IPS-18a (cell line): Measurements from ENCODE around the gene INPP5F.

ENCODE experiments used
- H3K27ac ChIP-seq: one replicate; pipeline ENCODE4 v1.5.1; 2013; ENCODE audit warnings: low read length
- H3K27me3 ChIP-seq: one replicate; pipeline ENCODE4 v1.6.1; 2013; ENCODE audit warnings: mild to moderate bottlenecking, low read length; ENCODE audit not compliant: control insufficient read depth, insufficient read depth
- H3K36me3 ChIP-seq: one replicate; pipeline ENCODE4 v1.6.1; 2013; ENCODE audit warnings: low read depth, low read length; ENCODE audit not compliant: control insufficient read depth
- H3K4me1 ChIP-seq: one replicate; pipeline ENCODE4 v1.6.1; 2013; ENCODE audit warnings: low read depth, low read length; ENCODE audit not compliant: control insufficient read depth
- H3K4me3 ChIP-seq: one replicate; pipeline ENCODE4 v1.5.1; 2013; ENCODE audit warnings: low read length
- H3K9ac ChIP-seq: one replicate; pipeline ENCODE4 v1.6.1; 2013; ENCODE audit warnings: mild to moderate bottlenecking, low read length, moderate library complexity
- H3K9me3 ChIP-seq: one replicate; pipeline ENCODE4 v1.6.1; 2013; ENCODE audit warnings: low read depth, low read length; ENCODE audit not compliant: control insufficient read depth

Gene INPP5F, protein sequence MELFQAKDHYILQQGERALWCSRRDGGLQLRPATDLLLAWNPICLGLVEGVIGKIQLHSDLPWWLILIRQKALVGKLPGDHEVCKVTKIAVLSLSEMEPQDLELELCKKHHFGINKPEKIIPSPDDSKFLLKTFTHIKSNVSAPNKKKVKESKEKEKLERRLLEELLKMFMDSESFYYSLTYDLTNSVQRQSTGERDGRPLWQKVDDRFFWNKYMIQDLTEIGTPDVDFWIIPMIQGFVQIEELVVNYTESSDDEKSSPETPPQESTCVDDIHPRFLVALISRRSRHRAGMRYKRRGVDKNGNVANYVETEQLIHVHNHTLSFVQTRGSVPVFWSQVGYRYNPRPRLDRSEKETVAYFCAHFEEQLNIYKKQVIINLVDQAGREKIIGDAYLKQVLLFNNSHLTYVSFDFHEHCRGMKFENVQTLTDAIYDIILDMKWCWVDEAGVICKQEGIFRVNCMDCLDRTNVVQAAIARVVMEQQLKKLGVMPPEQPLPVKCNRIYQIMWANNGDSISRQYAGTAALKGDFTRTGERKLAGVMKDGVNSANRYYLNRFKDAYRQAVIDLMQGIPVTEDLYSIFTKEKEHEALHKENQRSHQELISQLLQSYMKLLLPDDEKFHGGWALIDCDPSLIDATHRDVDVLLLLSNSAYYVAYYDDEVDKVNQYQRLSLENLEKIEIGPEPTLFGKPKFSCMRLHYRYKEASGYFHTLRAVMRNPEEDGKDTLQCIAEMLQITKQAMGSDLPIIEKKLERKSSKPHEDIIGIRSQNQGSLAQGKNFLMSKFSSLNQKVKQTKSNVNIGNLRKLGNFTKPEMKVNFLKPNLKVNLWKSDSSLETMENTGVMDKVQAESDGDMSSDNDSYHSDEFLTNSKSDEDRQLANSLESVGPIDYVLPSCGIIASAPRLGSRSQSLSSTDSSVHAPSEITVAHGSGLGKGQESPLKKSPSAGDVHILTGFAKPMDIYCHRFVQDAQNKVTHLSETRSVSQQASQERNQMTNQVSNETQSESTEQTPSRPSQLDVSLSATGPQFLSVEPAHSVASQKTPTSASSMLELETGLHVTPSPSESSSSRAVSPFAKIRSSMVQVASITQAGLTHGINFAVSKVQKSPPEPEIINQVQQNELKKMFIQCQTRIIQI

DNA sequence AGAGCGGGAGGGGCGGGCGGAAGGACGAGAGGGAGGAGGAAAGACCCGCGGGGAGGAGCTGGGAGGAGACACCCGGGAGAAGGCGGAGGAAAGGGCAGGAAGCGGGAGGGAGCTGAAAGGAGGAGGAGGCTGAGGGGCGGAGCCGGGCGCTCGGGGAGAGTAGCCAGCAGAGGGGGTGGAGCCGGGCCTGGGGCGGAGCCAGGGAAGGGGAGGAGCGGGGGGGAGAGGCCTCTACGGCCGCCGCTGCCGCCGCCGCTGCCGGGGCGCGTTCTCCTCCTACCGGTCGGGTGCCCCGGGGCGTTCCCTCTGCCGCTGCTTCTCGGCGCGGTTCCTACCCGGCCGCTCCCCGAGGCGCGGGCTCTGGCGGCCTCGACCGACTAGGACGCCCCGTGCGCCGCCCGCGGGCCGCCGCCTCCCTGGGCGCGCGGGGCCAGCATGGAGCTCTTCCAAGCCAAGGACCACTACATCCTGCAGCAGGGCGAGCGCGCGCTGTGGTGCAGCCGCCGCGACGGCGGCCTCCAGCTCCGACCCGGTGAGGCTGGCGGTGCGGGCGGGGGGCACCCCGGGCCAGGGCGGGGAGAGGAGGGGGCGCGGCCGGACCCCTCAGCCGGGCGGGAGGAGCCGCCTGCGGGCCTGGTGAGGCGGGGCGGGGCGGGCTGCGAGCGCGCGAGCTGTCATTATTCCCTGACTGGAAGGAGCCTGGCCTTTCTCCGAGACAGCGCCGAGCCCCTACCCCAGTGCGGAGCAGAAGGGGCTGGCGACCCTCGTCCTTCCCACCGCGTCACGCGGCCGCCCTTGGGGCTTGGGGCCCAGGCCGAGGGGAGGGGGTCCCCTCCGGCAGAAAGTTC is at the start of gene INPP5F:
INPP5F (plus strand) TSS at position 223 of the 848 bp plus-strand sequence; CDS start at position 436, 213 bp downstream.
- Histone ChIP-seq H3K4me3 (peak within 1 kb of the TSS; percentile 78), H3K9ac (peak within 1 kb of the TSS; percentile 57), H3K27ac (no peak within 1 kb of the TSS), H3K27me3 (no peaks in the 10 kb centered on the region), H3K36me3 (no peaks in the 10 kb centered on the region), H3K4me1 (peaks cover 16% of the 10 kb centered on the region), H3K9me3 (no peaks in the 10 kb centered on the region)

DNA sequence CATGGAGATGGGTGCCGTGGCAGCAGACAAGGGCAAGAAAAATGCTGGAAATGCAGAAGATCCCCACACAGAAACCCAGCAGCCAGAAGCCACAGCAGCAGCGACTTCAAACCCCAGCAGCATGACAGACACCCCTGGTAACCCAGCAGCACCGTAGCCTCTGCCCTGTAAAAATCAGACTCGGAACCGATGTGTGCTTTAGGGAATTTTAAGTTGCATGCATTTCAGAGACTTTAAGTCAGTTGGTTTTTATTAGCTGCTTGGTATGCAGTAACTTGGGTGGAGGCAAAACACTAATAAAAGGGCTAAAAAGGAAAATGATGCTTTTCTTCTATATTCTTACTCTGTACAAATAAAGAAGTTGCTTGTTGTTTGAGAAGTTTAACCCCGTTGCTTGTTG is 48.7 kb upstream of the INPP5F start:
- H3K9me3 ChIP-seq, result no peaks in the 10 kb centered on the region
- peaks cover 6% of the 10 kb centered on the region for H3K4me1 ChIP-seq
- peaks cover 15% of the 10 kb centered on the region for H3K36me3 ChIP-seq

DNA sequence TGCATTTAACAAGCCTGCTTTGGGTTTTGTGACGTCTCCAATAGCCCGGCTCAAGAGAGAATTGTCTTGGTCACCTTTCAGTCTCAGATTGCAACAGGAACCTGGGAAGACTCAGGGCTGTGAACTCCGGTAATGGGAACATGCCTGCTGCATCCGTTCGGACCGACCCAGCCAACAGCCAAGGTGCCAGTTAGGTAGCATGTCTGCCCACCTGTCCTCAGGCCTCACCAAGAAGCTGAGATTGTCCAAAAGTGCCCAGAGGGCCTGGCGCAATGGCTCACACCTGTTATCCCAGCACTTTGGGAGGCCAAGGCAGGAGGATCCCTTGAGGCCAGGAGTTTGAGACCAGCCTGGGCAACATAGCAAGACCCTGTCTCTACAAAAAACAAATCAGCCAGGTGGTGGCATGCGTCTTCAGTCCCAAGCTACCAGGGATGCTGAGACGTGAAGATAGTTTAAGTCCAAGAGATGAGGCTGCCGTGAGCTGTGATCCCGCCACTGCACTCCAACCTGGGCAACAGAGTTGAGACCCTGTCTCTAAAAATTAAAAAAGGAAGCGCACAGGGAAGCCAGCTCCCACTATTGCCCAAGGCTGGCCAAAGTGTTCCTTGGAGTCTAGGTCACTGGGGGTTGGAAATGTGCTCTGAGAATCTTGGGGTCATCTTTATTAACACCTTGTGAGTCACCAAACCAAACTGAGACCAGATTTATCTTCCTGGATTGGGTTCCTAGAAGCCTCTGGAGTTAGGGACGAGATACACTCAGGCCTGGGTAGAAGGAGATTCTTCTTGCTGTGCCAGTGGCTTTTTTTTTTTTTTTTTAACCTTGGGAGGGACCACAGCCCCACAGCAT is 47.7 kb upstream of the INPP5F start:
- H3K9me3 ChIP-seq, result no peaks in the 10 kb centered on the region
- H3K27ac ChIP-seq, result no peak overlapping the region
- no peaks in the 10 kb centered on the region for H3K27me3 ChIP-seq
- H3K36me3 ChIP-seq, result peaks cover 11% of the 10 kb centered on the region
- no peak overlapping the region for H3K4me3 ChIP-seq
- peaks cover 2% of the 10 kb centered on the region for H3K4me1 ChIP-seq
- no peak overlapping the region for H3K9ac ChIP-seq

More for the DNA sequence above, 48.7 kb upstream of the INPP5F start:
- no peak overlapping the region for H3K27ac ChIP-seq
- H3K9ac ChIP-seq, result no peak overlapping the region
- H3K4me3 ChIP-seq, result no peak overlapping the region
- H3K27me3 ChIP-seq, result no peaks in the 10 kb centered on the region

DNA sequence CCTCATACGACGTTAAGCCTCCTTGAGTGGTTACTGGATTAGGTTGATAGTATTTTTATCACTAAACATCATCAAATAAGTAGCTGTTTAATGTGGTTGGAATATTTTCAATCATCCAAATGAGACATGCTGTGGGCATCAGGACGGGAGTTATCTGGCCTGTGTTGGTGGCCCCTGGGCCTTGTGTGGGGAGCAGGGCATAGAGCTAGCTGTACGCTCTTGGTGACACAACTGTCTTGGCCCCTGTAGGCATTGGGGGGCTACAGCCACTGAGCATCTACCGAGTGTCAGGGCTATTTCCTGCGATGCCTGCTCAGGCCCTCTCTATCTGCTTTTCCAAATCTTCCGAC is 46.4 kb upstream of the INPP5F start:
- H3K36me3 ChIP-seq, result peaks cover 10% of the 10 kb centered on the region
- no peaks in the 10 kb centered on the region for H3K4me1 ChIP-seq
- H3K27me3 ChIP-seq, result no peaks in the 10 kb centered on the region
- no peak overlapping the region for H3K4me3 ChIP-seq
- H3K27ac ChIP-seq, result no peak overlapping the region
- H3K9me3 ChIP-seq, result no peaks in the 10 kb centered on the region
- H3K9ac ChIP-seq, result no peak overlapping the region

DNA sequence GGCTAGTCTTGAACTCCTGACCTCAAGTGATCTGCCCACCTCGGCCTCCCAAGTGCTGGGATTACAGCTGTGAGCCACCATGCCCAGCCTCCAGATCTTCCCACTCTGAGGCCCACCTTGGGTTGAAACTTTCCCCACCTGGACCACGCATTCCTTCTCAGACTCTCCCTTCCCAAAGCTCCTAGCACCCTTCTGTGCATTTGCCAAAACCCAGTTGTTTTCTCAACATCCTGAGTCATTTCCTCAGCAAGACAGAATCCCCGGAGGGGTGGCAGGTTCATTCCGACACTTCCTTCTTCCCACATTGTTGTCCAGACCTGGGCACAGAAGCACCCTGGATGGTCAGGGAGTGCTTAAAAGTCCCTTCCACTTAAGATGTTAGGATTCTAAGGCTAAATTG is 45.8 kb upstream of the INPP5F start:
- Histone ChIP-seq H3K4me3 (no peak overlapping the region), H3K9me3 (no peaks in the 10 kb centered on the region), H3K27me3 (no peaks in the 10 kb centered on the region), H3K27ac (no peak overlapping the region), H3K4me1 (no peaks in the 10 kb centered on the region), H3K9ac (no peak overlapping the region), H3K36me3 (peaks cover 10% of the 10 kb centered on the region)

DNA sequence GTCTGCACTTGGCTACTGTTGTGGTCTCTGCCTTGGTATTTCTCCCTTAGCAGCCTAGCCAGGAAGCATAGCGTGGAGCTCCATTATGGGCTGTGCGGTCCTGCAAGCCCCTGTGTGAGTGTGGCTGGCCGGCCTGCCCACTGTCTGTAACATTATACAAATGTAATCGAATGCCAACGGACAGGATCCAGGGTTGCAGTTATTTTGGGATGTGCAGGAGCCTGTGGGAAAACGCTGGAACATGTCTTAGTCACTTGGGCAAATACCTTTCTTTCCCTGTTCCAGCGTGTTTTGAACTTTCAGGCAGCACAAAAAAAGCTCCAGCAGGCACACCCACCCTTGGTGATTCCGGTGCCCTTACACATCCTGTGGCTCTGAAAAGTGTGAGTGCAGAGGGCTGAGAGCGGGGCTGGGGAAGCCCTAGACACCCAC is 45.2 kb upstream of the INPP5F start:
- Histone ChIP-seq H3K9me3 (no peaks in the 10 kb centered on the region), H3K4me3 (no peak overlapping the region), H3K27me3 (no peaks in the 10 kb centered on the region), H3K27ac (no peak overlapping the region), H3K4me1 (no peaks in the 10 kb centered on the region), H3K9ac (no peak overlapping the region), H3K36me3 (peaks cover 10% of the 10 kb centered on the region)

DNA sequence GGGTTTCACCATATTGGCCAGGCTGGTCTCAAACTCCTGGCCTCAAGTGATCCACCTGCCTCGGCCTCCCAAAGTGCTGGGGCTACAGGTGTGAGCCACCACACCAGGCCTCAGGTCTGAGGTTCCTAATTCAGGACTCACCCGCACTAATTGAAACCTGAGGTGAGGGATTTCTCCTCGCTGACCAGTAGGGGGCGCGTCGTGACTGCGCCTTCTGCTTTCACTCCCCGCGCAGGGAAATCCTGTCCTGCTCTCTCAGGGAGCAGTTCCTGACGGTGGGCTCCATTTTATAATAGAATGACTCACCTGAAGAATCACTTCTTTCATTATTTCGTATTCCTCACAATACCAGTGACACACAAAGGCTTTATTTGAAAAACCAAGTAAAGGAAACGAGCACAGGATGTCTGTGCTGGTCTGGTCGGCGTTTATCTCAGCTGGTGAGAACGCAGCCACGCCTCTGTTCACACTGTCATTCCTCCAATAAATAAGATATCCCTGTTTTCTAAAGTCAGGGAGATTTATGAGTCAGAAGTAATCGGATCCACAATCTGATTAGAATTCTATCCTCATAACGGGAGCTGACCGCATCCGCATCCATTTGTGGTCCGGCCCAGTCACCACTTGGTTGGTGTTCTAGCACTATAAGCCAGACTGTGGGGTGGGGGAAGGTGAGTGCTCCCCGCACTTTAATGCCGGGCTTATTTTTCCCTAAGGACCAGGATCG is 39.2 kb upstream of the INPP5F start:
- H3K9ac ChIP-seq, result peak overlapping the region; percentile 50

DNA sequence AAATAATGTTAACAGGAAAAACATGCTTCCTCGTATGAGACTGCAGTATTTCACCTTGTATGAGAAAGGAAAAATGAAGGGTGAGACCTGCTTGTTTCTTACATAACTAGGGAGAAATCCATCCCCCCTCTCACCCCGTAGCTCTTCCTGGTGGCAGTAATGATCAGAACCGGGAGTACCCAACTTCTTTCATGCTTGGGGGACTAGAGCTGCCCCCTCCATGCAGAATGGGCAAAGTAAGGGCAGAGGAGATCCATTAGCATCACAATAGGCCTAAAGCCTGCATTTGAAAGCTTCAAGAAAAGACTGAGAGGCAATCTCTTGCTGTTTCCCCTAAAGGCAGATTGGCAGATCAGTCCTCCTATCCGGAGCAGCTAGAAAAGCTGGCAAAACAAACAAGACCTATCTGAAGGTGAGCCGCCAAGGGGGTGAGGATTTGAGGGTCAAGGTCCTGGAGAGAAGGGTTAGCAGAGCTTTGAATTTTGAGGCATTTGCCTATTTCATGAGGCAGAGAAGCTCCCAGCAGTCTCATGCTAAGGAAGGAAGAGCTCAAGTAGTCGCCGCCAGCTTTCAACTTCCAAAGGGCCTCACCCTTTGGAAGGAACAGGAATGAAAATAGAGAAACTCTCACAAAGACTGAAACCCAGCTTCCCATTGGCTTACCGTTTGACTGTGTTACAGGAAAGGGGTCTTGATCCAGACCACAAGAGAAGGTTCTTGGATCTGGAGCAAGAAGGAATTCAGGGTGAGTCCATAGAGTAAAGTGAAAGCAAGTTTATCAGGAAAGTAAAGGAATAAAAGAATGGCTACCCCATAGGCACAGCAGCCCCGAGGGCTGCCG is 38.4 kb upstream of the INPP5F start:
- H3K27ac ChIP-seq, result peak overlapping the region; percentile 75
- no peaks in the 10 kb centered on the region for H3K36me3 ChIP-seq
- peak overlapping the region; percentile 70 for H3K4me3 ChIP-seq
- no peaks in the 10 kb centered on the region for H3K9me3 ChIP-seq
- H3K27me3 ChIP-seq, result no peaks in the 10 kb centered on the region
- peaks cover 17% of the 10 kb centered on the region for H3K4me1 ChIP-seq
- peak overlapping the region; percentile 50 for H3K9ac ChIP-seq

More for the DNA sequence above, 39.2 kb upstream of the INPP5F start:
- Histone ChIP-seq H3K4me3 (peak overlapping the region; percentile 70), H3K9me3 (no peaks in the 10 kb centered on the region), H3K27me3 (no peaks in the 10 kb centered on the region), H3K27ac (peak overlapping the region; percentile 75), H3K36me3 (no peaks in the 10 kb centered on the region), H3K4me1 (peaks cover 17% of the 10 kb centered on the region)

DNA sequence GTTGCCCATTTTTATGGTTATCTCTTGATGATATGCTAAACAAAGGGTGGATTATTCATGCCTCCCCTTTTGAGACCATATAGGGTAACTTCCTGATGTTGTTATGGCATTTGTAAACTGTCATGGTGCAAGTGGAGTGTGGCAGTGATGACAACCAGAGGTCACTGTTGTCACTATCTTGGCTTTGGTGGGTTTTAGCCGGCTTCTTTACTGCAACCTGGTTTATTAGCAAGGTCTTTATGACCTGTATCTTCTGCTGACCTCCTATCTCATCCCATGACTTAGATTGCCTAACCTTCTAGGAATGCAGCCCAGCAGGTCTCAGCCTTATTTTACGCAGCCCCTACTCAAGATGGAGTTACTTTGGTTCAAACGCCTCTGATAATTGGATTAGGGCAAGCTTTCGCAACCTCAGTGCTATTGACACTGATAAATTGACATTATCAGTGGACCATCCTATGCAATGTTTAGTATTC is 37.8 kb upstream of the INPP5F start:
- peak overlapping the region; percentile 28 for H3K27ac ChIP-seq
- H3K36me3 ChIP-seq, result no peaks in the 10 kb centered on the region
- no peaks in the 10 kb centered on the region for H3K9me3 ChIP-seq
- H3K4me3 ChIP-seq, result peak overlapping the region; percentile 70
- H3K9ac ChIP-seq, result peak overlapping the region; percentile 50
- H3K4me1 ChIP-seq, result peaks cover 17% of the 10 kb centered on the region
- H3K27me3 ChIP-seq, result no peaks in the 10 kb centered on the region
